GM12875 (cell line): ENCODE results near the gene SEPTIN11.

Experiments used
- H3K4me3 ChIP-seq: one replicate; pipeline ENCODE4 v1.5.1; 2011; ENCODE audit warnings: low read depth, low read length, control low read depth
- CTCF ChIP-seq: IDR thresholded peaks from 2 replicates; pipeline ENCODE4 v1.5.1; 2011; ENCODE audit warnings: low read depth, mild to moderate bottlenecking, control low read depth, inconsistent platforms, low read length, moderate library complexity, borderline replicate concordance; ENCODE audit not compliant: insufficient read depth

Gene SEPTIN11

GRCh38 chr4:76943790-76944189, 5.8 kb upstream of the SEPTIN11 start:
- TF ChIP-seq CTCF = no peak
- no peak overlapping the region for H3K4me3 ChIP-seq

- TF ChIP-seq CTCF = no peak
- H3K4me3 ChIP-seq = no peak overlapping the region
Measured at GRCh38 chr4:76947369-76947768, 2.2 kb upstream of the SEPTIN11 start.

- H3K4me3 ChIP-seq = peak overlapping the region; percentile 97
- no peak for TF ChIP-seq CTCF
Measured at GRCh38 chr4:76948443-76949275, 893 bp upstream of the SEPTIN11 start.

GRCh38 chr4:76950052-76950955, 752 bp downstream of the SEPTIN11 start:
- no peak for TF ChIP-seq CTCF
- peak overlapping the region; percentile 97 for H3K4me3 ChIP-seq

- TF ChIP-seq CTCF = no peak
- peak overlapping the region; percentile 97 for H3K4me3 ChIP-seq
Measured at GRCh38 chr4:76950956-76951671, 1.6 kb downstream of the SEPTIN11 start.

GRCh38 chr4:76951672-76952010, 2.1 kb downstream of the SEPTIN11 start:
- no peak for TF ChIP-seq CTCF
- H3K4me3 ChIP-seq = no peak overlapping the region
